ENCODE results near the gene SDK1. TPM values are rescaled to one million over a fixed set of nuclear protein-coding genes. Genes with fewer than 3 reads are reported as not detected.

Gene SDK1
- total and polyA plus RNA-seq, 10 of the 15 experiments (the other 5 are each of a cell fraction or from before 2014, with no cell fraction given): 0.14 to 0.33 TPM; not detected in 8

DNA sequence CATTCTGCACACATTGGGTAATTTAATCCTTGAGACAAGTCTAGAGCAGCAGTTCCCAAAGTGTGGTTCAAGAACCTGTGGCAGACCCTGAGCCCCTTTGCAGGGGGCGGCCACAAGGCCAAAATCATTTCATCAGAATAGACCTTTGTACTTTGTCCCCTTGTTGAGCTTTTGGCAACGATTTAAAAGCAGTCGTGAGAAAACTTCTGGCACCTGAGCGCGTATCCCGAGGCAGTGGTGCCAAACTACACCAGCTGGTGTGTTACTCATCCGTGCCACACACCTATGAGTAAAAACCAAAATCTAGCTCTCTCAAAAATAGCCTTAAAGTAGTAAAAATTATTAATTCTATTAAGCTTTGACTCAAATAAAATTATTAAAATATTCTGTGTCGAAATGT is 306.8 kb downstream of the SDK1 start (continued):
- TF ChIP-seq, protein P1, sequence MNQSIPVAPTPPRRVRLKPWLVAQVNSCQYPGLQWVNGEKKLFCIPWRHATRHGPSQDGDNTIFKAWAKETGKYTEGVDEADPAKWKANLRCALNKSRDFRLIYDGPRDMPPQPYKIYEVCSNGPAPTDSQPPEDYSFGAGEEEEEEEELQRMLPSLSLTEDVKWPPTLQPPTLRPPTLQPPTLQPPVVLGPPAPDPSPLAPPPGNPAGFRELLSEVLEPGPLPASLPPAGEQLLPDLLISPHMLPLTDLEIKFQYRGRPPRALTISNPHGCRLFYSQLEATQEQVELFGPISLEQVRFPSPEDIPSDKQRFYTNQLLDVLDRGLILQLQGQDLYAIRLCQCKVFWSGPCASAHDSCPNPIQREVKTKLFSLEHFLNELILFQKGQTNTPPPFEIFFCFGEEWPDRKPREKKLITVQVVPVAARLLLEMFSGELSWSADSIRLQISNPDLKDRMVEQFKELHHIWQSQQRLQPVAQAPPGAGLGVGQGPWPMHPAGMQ (IDR thresholded peaks at IDR 0.05; ENCODE audit: borderline replicate concordance): no peak
- TF ChIP-seq SMARCA5 (IDR thresholded peaks at IDR 0.05) (no peak), HDAC6 (IDR thresholded peaks at IDR 0.05; ENCODE audit: unreplicated experiment) (no peak), TCF12 (IDR thresholded peaks at IDR 0.05; ENCODE audit: low read depth, low read length) (no peak), KAT2A (conservative IDR thresholded peaks at IDR 0.05; ENCODE audit: control insufficient read depth, low read depth, low read length) (no peak), TCF7 (IDR thresholded peaks at IDR 0.05; ENCODE audit: borderline replicate concordance) (no peak), ZBED1 (IDR thresholded peaks at IDR 0.05; ENCODE audit: borderline replicate concordance) (no peak), FOXK2 (IDR thresholded peaks at IDR 0.05) (no peak)
- TF ChIP-seq, protein P2, sequence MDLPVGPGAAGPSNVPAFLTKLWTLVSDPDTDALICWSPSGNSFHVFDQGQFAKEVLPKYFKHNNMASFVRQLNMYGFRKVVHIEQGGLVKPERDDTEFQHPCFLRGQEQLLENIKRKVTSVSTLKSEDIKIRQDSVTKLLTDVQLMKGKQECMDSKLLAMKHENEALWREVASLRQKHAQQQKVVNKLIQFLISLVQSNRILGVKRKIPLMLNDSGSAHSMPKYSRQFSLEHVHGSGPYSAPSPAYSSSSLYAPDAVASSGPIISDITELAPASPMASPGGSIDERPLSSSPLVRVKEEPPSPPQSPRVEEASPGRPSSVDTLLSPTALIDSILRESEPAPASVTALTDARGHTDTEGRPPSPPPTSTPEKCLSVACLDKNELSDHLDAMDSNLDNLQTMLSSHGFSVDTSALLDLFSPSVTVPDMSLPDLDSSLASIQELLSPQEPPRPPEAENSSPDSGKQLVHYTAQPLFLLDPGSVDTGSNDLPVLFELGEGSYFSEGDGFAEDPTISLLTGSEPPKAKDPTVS (IDR thresholded peaks at IDR 0.05; ENCODE audit: low read depth, low read length): no peak

- 46% methylated on average over 8 of the region's 8 CpGs for WGBS (ENCODE audit: insufficient coverage, insufficient replicate concordance, low lambda C conversion rate, missing lambda C conversion rate)
- FAIRE-seq: no peak
- no peak for TF ChIP-seq ZBTB11 (CRISPR knock-in tag; IDR thresholded peaks at IDR 0.05)
- no peak for TF ChIP-seq CUX1 (IDR thresholded peaks at IDR 0.05; ENCODE audit: insufficient replicate concordance, low read depth, low read length)
These were observed 315.3 kb downstream of the SDK1 start for GRCh38 chr7:3616306-3616705.

More at GRCh38 chr7:3616306-3616705, 315.3 kb downstream of the SDK1 start:
- POLR2A ChIA-PET: no interaction called here
- no TSS peak for BruUV-seq (replicated peaks)
- intact Hi-C loops (cut with micrococcal nuclease; ENCODE audit: unreplicated experiment): no loop called here
- Histone ChIP-seq H3K4me1 (ENCODE audit: control insufficient read depth, insufficient read depth, low read length) (no peaks in the 10 kb centered on the region), H3K9ac (ENCODE audit: control insufficient read depth, insufficient read depth, low read length) (no peak overlapping the region), H3K27me3 (replicated peaks in 1 of 2; ENCODE audit: control insufficient read depth in 2 of 2, insufficient read depth in 2 of 2, low read length in 1 of 2) (no peaks in the 10 kb centered on the region), H2AFZ (ENCODE audit: control insufficient read depth, low read depth, low read length) (no peak overlapping the region), H3K9me3 (replicated peaks; ENCODE audit: control insufficient read depth, insufficient read depth, low read length) (no peaks in the 10 kb centered on the region; the same call in 2 of the 3 replicates), H4K20me1 (ENCODE audit: control insufficient read depth, insufficient read depth) (no peaks in the 10 kb centered on the region), H3K27ac (ENCODE audit: control insufficient read depth, insufficient read depth) (no peak overlapping the region), H3K4me3 (no peak overlapping the region), H3K79me2 (ENCODE audit: control insufficient read depth, insufficient read depth, low read length) (no peaks in the 10 kb centered on the region), H3K36me3 (ENCODE audit: control insufficient read depth in 2 of 2, insufficient read depth in 2 of 2, low read length in 1 of 2) (no peaks in the 10 kb centered on the region), H3K4me2 (ENCODE audit: control insufficient read depth, insufficient read depth) (no peak overlapping the region)
- RAD21 ChIA-PET (ENCODE audit: unreplicated experiment): no interaction called here
- SMC1A ChIA-PET (ENCODE audit: uncharacterized antibody, unreplicated experiment): interaction anchor here (1.1 kb wide), 1 partner anchor 26 kb away, joined by 3 read pairs; no protein-coding TSS in a partner anchor
- CTCF ChIA-PET: interaction anchor here (0.9 kb wide), 1 partner anchor 23 kb away, joined by 3 read pairs; no protein-coding TSS in a partner anchor
- no peak for ATAC-seq
- no peak for DNase-seq (ENCODE audit: low read depth, low spot score)
- in situ Hi-C loops (cut with MboI): no loop called here

Data from GM12878 (cell line).